IPS DF 19.7 (cell line): Measurements from ENCODE around the gene ANXA4.
"Not testable (repeated sequence)": the region's sequence is repeated elsewhere in the genome, so short reads cannot be mapped to it uniquely, and the experiment has no call there.

ENCODE experiments used
- DNase-seq: peaks from one replicate; pipeline ENCODE4 v3.0.0-alpha.2; 2013; ENCODE audit warnings: low read depth, low spot score

ANXA4 gene

DNA sequence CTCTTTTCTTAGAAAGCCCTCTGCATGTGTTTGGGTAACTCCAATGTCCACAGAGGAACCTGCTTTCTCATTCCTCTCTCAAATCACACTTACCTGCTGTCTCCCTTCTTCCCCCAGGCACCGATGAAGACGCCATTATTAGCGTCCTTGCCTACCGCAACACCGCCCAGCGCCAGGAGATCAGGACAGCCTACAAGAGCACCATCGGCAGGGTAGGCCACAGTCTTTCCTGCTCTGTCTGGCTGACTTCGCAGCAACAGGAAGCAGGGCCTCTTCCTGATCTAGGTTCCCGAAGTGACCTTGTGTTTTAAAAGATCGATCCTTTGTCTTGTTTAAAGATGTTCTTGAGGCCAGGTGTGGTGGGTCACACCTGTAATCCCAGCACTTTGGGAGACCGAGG lies 62.5 kb downstream of the ANXA4 start:
- no peak for DNase-seq

DNA sequence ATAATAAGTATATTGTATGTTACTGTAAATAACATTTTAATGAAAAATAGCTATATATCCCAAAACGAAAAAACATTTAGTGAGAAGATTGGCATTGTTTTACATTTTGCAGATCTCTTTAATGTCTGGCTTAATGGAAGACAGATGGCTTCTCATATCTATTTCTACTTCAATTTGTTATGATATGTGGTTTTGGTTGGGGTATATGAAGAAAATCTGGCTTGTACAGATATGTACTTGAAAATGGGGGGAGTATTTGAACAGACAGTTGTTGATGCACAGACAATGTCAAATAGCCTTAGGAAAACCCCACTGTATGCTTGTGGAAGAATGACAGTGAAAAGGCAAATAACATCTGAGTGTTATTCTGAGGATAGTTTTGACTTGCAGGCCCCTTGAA lies 64.0 kb downstream of the ANXA4 start:
- no peak for DNase-seq

DNA sequence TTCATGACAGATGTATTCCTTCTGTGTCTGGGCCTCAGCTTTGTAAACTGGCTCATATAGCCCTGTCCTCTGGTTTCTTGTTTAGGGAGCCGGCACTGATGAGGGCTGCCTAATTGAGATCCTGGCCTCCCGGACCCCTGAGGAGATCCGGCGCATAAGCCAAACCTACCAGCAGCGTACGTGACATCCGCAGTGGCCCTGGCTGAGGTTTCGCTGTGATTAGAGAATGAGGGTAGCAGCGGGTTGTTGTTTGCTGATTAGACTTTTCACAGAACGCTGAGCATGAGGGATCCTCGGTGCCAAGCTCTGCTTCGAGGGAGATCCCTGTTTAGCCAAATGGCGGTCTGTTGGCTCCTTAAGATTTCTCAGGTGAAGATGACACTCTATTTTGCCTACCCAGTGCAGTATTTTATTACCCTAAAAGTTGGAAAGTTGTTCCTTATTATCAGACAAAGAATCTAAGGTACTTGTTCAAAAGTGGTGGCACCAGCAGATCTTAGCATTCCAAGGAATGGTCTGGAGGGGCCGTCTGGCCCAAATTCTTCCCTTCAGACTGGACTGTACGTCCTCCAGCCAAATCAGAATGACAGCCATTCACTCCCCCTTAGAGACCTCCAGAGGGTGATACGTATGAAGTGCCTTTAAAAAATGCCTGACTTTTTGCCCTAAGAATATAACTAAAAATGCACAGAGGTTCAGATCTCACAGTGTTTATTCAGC lies 66.0 kb downstream of the ANXA4 start:
- no peak for DNase-seq

DNA sequence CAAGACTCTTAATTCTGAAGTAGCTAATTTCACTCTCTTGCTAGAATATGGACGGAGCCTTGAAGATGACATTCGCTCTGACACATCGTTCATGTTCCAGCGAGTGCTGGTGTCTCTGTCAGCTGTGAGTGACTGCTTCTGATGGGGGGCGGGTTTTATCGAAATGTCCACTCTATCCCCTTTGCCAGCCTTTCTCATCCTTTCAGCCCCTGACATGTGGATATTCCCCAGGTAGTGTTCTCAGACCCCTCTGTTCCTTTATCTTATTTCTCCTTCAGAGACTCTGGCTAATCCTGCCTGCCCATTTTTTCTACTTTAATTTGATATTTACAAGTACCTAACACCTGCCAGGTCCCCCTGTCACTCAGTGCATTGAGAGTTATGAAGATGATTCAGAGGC lies 68.6 kb downstream of the ANXA4 start:
- no peak for DNase-seq

DNA sequence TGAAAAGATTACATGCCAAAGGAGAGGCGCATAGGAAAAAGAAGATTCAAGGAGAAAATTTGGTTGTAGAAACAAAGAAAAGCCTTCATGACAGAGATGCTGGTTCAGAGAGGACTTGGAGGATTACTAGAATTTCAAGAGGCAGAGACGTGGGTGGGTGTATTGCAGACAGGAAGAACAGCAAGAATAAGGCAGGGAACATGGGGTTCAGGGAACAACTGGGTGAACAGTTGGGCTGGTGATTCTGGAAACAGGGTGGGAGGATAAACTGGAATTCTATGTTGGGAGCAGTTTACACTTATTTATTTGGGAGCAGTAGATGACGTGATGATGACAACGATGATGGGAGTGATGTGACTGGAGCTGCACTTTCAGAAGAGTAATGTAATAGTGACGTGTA lies 69.1 kb downstream of the ANXA4 start:
- no peak for DNase-seq

DNA sequence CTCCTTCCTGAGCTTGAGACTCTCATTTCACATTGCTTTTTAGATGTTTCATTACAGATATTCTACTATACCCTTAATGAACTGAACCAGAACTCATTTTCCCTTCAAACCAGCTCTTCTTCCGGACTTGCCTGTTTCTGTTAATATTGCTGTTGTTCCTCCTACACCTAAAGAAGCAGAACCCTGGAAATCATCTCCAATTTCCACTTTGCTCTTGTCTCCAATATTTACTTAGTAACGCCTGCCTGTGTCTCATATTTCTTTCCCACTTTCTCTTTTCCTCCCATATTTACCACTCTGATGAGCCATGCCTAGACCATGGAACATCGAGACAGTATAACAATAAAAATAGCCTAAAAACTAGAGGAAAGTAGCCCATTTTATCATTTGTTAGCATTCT lies 69.7 kb downstream of the ANXA4 start:
- no peak for DNase-seq

DNA sequence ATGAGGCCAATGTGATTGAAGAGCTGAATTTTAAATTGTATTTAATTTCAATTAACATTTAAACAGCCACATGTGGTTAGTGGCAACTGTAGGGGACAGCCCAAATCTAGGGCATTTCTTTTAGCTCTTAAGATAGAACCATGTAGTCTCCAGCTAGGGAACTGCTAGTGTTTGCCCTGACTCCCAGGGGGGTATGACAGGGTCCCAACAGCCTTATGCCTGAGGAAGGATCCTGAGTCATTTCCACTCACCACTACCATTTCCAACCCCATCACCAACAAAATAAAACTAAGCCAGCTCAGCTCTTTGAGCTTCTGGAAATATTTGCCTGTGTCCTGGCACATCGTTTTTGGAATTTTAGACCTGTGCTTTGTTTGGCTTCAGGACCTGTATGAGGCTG lies 73.8 kb downstream of the ANXA4 start:
- no peak for DNase-seq

DNA sequence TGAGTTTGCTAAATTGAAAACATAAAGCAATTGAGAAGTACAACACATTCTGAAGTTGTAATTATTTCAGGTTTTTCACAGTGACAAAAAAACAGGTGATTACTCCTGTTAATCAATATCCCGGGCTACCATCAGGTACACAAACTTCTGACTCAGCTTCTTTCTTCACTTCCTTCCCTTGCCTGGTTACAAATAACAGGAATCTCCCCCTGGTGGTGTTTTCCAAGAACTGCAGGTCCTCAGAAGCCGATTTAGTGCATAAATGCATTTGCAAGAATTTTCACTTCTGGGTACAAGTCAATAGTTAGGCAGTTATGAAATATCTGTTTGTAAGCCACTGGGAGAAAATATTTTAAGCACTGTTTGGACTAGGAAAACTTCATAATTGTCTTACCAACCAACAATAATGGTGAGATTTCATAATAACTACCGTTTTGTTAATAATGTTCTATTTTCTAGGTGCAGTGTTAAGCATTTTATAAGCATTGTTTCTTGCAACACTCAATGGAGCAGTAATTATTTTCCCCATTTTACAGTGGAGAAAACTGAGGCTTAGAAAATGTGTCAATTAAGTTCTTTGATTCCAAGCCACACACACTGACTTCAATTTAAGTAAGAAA lies 75.1 kb downstream of the ANXA4 start:
- peak; percentile 50 for DNase-seq

DNA sequence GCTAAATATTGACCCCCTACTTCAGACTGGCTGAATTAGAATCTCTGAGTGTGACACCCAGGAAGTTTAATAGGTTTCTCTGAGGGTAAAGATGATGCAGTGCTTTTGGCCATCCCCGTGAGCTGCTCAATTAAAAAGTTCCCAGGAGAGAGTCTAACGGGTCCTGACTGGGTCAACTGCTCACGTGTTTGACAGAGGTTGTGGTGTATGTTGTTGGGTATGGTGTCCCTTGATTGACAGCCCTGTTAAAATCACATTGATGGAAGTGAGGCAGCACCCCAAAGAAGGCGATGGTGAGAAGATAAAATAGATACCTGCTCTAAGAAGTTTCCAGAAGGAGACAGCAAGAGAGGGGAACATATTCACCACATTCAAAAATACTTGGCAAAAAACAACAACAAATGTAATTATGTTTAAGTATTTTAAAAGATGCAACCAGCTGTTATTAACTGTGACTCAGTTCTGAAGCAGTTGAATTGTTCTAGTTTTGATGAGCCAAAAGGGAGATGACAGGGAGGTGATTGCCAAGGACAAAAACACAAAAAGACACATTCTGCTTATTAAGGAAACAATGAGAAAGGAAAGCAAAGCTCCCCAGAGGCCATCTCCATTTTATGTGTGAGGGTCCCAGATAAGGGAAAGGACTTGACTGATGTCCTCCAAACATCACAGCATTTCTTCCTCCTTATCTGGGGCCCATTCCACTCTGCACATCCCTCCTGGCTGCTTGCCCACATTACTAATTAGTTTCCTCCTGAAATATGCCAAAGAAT lies 76.0 kb downstream of the ANXA4 start:
- no peak for DNase-seq

DNA sequence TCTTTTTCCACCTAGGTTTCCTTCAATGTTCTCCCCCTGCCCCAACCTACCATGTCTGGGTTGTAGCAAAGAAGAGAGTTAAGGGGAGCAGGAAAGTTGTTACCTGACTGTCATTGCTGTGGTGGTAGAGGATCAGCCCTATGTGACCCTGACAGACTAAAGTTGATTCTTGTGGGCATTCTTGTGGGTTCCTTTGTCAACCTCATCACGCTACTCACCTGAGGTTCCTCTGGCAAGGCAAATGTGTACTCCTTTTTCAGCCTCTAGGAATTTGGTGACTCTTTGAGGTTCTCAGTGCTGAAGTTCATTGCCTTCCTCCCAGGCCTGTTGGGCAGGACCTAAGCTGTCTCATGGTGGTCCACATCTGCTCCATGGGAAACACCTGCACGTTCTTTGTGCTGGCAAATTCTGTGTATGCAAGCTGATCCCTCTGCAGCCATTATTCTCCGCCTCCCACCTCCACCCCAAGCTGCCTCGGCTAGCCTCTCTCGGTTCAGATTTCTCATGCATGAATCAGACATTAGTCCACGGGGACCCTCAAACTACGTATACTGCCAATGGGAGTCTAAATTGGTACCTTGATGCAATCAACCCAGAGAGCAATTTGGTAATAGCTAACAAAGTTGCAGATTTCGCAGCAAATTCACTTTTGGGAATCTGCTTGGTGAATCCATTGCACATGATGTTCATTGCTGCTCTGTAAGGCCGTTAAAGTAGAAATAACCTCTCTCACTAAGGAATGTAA lies 86.0 kb downstream of the ANXA4 start:
- DNase-seq, result no peak

DNA sequence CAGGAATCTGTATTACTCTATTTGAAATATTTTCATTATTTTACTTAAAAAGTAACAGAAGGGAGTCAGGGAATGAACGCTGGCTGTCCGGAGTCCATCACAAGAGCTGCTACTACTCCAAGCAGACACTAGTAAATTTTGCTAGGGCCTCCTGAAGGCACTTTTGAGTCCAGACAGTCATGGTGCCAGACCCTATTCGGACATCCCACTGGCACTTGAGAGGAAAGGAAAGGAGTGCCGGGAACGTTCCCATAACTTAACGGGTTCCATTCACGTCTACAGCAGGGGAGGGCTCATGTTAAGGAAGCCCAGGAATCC lies 87.0 kb downstream of the ANXA4 start:
- no peak for DNase-seq

DNA sequence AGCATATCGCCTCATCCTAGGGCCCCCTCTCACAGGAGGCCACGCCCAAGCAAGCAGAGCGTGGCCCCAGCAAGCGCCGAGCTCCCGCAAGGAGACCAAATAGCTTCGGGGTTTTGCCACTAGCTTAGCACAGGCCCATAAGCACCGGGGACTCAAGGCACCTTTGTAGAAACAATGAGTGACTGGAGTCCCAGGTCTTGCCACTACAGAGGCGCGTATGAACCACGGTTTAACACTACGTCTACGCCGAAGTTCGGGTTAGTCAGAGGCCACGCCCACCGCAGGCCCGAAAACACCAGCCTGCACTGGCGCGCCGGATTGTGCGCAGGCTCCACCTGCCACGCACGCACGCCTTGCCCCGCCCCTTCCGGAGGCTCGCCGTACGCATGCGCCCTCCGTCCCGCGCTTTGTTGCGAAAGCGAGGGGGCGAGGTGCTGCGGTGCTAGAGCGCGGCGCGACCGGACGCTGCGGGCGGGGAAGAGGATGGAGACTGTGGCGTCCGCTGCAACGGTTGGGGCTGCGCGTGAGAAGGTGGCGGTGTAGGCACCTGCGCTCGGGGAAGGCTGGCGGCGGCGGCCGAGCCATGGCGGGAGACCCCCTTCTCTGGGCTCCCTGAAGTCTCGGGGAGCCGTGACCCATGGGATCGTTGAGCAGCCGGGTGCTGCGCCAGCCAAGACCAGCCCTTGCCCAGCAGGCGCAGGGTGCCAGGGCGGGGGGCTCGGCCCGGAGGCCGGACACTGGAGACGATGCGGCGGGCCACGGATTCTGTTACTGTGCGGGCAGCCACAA lies 87.5 kb downstream of the ANXA4 start, which contains the start of gene GMCL1:
GMCL1 (plus strand) TSS at position 405 of the 789 bp plus-strand sequence; CDS start at position 638, 233 bp downstream.
- peak; percentile 80 for DNase-seq

DNA sequence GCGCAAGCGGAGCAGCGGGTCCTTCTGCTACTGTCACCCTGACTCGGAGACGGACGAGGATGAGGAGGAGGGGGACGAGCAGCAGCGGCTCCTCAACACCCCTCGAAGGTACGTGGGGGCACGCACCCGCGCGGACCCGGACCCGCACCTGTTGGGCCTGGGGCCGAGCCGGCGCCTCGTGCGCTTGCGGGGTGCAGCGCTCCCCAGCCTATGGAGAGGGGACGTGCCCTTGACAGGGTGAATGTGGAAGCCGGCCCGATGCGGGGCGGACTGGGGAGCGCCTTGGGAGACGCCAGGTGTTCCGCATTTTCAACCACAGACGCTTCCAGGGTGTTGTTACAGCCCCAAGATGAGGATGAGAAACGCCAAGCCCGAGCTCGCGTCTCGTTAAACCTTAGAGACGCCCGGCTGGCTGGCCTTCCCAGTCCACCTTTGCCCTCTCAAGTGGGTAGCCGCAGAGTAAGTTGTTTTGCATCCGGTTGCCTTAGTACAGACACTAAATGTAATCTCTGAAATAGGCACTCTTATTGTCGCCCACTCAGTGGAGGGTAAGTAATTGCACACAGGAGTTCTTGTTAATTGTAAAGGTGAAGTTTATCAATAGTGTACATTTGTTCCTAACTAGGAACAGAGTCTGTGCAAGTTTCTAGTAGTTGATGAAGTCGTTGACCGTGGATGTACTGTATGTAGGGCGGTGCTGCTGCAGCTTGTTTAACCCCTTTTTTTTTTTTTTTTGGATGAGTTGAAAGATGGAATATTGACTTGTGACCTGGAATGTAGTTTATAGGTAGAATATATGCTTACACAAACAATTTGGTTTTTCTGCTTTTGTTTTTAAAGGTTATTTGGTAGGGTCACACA lies 88.3 kb downstream of the ANXA4 start:
- DNase-seq, result no peak

DNA sequence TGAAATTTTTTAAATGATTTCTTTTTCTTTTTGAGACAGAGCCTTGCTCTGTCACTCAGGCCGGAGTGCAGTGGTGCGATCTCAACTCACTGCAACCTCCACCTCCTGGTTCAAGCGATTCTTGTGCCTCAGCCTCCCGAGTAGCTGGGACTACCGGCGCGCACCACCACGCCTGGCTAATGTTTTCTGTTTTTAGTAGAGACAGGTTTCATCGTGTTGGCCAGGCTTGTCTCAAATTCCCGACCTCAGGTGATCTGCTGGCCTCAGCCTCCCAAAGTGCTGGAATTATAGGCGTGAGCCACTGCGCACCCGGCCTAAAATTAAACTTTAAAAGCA lies 88.9 kb downstream of the ANXA4 start:
- DNase-seq, result not testable (repeated sequence)

DNA sequence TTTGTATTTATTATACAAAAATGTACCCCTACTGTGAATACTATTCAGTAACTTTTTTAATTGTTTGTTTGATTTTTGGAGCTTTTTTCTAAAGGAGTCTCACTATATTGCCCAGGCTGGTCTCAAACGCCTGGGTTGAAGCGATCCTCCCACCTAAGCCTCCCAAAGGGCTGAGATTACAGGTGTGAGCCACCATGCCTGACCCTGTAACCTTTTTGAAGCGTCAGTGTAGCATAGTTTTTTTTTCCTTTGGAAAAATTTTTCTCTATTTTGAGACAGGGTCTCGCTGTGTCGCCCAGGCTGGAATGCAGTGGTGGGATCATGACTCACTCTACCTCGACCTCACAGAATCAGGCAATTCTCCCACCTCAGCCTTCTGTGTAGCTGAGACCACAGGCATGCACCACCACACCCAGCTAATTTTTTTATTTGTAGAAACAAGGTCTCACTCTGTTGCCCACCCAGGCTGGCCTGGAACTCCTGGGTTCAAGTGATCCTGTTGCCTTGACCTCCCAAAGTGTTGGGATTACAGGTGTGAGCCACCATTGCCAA lies 89.5 kb downstream of the ANXA4 start:
- no peak for DNase-seq

DNA sequence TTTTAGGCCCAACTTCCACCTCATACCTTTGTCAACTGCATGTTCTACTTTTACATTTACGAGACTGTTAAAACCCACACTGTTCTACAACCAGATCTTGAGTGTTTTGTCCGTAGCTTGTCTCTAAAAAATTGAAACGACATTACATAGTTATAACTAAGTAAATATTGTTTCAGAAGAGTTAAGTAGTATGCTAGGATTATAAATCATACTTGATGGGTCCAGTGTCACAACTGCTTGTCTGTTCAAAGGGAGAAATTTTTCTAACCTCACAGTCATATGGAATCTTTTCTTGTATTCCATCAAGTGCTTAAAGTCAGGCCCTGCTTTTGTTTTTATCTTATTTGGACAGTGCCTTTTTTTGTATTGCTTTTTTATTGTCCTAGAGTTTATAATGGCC lies 91.8 kb downstream of the ANXA4 start:
- DNase-seq, result no peak

DNA sequence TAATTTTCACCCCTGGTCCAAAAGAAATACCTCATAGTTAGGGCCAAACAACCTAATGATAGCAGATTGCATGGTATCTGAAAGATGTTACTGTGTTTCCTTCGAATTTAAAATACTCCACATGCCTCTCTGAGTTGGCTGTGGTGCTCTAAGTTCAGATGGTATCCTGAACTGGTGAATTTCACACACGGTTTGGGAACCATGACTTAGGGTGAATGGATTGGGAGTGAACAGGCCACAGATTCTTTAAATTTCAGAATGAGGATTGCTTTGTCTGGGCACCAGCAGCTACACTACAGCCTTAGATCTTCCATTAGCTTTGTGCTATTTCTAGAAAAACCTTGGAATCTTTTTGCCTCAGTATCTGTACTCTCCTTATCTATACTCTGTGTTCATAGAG lies 93.7 kb downstream of the ANXA4 start:
- no peak for DNase-seq

DNA sequence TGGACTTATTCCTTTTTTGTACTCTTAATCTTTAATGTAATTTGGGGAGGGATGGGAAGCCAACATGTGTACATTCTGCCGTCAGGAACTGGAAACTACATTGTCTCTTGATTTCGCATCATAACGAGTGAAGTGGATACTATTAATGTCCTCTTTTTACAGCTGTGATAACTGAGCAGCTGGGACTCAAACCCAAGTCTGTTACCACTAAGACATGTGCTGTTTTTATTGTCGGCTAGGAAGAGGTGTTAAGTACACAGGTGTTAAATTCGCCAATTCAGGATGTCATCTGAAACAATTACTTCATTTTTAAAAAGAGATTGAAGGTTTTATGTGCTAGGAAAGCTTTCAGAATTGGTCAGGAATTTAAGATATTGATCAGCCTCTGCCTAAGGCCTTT lies 94.4 kb downstream of the ANXA4 start:
- DNase-seq, result no peak

DNA sequence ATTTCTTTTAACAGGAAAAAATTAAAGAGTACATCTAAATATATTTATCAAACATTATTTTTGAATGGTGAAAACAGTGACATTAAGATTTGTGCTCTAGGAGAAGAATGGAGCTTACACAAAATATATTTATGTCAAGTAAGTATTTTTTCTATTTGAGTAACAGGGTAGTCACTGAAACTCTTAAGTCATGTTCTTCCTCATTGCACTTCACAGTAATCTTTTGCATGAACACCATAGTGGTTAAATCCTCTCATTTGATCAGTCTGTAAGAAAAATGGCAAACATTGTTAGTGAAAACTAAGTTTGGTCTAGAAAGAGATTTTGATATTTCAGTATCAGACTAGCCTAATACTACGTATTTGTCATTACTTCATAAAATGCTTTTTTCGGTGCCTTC lies 95.6 kb downstream of the ANXA4 start:
- DNase-seq, result no peak

DNA sequence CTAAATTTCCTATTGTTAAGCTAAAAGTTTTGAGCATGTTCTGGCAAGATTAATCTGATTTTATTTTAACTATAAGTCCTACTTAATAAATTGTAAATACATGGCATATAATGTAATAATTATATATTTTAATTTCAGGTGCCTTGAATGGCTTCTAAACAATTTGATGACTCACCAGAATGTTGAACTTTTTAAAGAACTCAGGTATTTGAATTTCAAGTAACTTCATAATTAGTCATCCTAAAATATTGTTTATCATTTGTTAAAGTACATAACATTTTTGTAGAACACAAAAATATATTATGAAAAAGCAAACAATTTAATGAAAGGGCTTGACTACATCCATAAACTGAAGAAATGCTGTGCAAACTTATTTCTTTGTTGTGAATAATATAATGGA lies 102.1 kb downstream of the ANXA4 start:
- no peak for DNase-seq
